GM12891 (cell line): ENCODE data around the gene COX14.
"Not testable (repeated sequence)": the region's sequence is repeated elsewhere in the genome, so short reads cannot be mapped to it uniquely, and the experiment has no call there.

Source experiments
- DNase-seq: peaks from one replicate; pipeline ENCODE4 v3.0.0; 2011; ENCODE audit warnings: low spot score; ENCODE audit not compliant: insufficient read length
- FAIRE-seq: peaks from 2 replicates; lab custom pipeline; 2011; peaks lifted over from hg19 to GRCh38; lab: Jason Lieb, UNC
- PAX5 ChIP-seq: IDR thresholded peaks from 2 replicates; pipeline ENCODE4 v1.6.1; 2011; ENCODE audit warnings: low read length, moderate library complexity, mild to moderate bottlenecking; ENCODE audit not compliant: insufficient read depth, severe bottlenecking
- POLR2A ChIP-seq: IDR thresholded peaks from 2 replicates; pipeline ENCODE4 v1.6.1; 2011; ENCODE audit warnings: low read depth, low read length, control low read depth
- POLR2AphosphoS5 ChIP-seq: IDR thresholded peaks from 2 replicates; pipeline ENCODE4 v1.6.1; 2011; ENCODE audit warnings: low read depth, low read length, control low read depth
- POU2F2 ChIP-seq: IDR thresholded peaks from 2 replicates; pipeline ENCODE4 v1.6.1; 2011; ENCODE audit warnings: low read depth, mild to moderate bottlenecking, control low read depth, low read length, moderate library complexity
- SPI1 ChIP-seq: IDR thresholded peaks from 2 replicates; pipeline ENCODE4 v1.6.1; 2011; ENCODE audit warnings: low read depth, low read length, control low read depth
- TAF1 ChIP-seq: IDR thresholded peaks from 2 replicates; pipeline ENCODE4 v1.6.1; 2011; ENCODE audit warnings: low read depth, low read length, control low read depth

The COX14 gene

GRCh38 chr12:50149311-50149710 is 37.3 kb downstream of the COX14 start:
- no peak for FAIRE-seq
- DNase-seq = no peak
- TF ChIP-seq TAF1 (no peak), POLR2A (no peak), POU2F2 (no peak), SPI1 (no peak), PAX5 (no peak), POLR2AphosphoS5 (no peak)

GRCh38 chr12:50151047-50151687 is 39.1 kb downstream of the COX14 start:
- FAIRE-seq (no peak), DNase-seq (no peak)
- TF ChIP-seq TAF1 (no peak), POLR2AphosphoS5 (no peak), POLR2A (no peak), SPI1 (no peak), PAX5 (no peak), POU2F2 (no peak)

GRCh38 chr12:50154947-50155346 is 42.9 kb downstream of the COX14 start:
- not testable (repeated sequence) for DNase-seq, FAIRE-seq

- DNase-seq (no peak), FAIRE-seq (no peak)
- TF ChIP-seq POLR2A = no peak
- TF ChIP-seq TAF1 = no peak
- TF ChIP-seq PAX5 = no peak
- no peak for TF ChIP-seq POLR2AphosphoS5
- no peak for TF ChIP-seq SPI1
- no peak for TF ChIP-seq POU2F2
These were observed 44.6 kb downstream of the COX14 start for GRCh38 chr12:50156641-50157040.

GRCh38 chr12:50157259-50157658 is 45.2 kb downstream of the COX14 start:
- DNase-seq = no peak
- no peak for TF ChIP-seq POU2F2
- no peak for TF ChIP-seq SPI1
- no peak for TF ChIP-seq PAX5
- no peak for TF ChIP-seq POLR2A
- TF ChIP-seq TAF1 = no peak
- TF ChIP-seq POLR2AphosphoS5 = no peak
- FAIRE-seq = no peak

GRCh38 chr12:50160643-50161042 is 48.6 kb downstream of the COX14 start:
- no peak for DNase-seq
- no peak for FAIRE-seq
- no peak for TF ChIP-seq POU2F2
- no peak for TF ChIP-seq PAX5
- no peak for TF ChIP-seq POLR2A
- TF ChIP-seq SPI1 = no peak
- TF ChIP-seq POLR2AphosphoS5 = no peak
- TF ChIP-seq TAF1 = no peak

GRCh38 chr12:50162230-50162629 is 50.2 kb downstream of the COX14 start:
- FAIRE-seq = no peak
- TF ChIP-seq POLR2A (no peak), POU2F2 (no peak), TAF1 (no peak), POLR2AphosphoS5 (no peak), SPI1 (no peak), PAX5 (no peak)
- DNase-seq = no peak

- DNase-seq (no peak), FAIRE-seq (no peak)
- TF ChIP-seq POU2F2 = no peak
- no peak for TF ChIP-seq SPI1
- no peak for TF ChIP-seq POLR2AphosphoS5
- TF ChIP-seq PAX5 = no peak
- no peak for TF ChIP-seq TAF1
- TF ChIP-seq POLR2A = no peak
These were observed 52.9 kb downstream of the COX14 start for GRCh38 chr12:50164963-50165362.

GRCh38 chr12:50166799-50167048 is 54.7 kb downstream of the COX14 start:
- DNase-seq = no peak

GRCh38 chr12:50167049-50167828 is 55.2 kb downstream of the COX14 start, which contains the start of gene CERS5:
Gene CERS5, minus strand, starts transcription at chr12:50167369. Its CDS starts 72 bp downstream, at chr12:50167297.
- peak; percentile 91 for FAIRE-seq
- peak; percentile 98 for DNase-seq
- TF ChIP-seq SPI1 = peak; percentile 65
- TF ChIP-seq PAX5 = no peak
- no peak; the same call in 1 of the 2 replicates for TF ChIP-seq POU2F2
- TF ChIP-seq POLR2A = peak; percentile 63

More at GRCh38 chr12:50166799-50167048, 54.7 kb downstream of the COX14 start:
- FAIRE-seq = no peak
- TF ChIP-seq POLR2AphosphoS5 (no peak), TAF1 (no peak), SPI1 (0 out of 2 replicates have a peak, but pooled peaks have one; percentile 22), POLR2A (no peak)
